Measurements from ENCODE around the gene IKZF2.

The IKZF2 gene

DNA sequence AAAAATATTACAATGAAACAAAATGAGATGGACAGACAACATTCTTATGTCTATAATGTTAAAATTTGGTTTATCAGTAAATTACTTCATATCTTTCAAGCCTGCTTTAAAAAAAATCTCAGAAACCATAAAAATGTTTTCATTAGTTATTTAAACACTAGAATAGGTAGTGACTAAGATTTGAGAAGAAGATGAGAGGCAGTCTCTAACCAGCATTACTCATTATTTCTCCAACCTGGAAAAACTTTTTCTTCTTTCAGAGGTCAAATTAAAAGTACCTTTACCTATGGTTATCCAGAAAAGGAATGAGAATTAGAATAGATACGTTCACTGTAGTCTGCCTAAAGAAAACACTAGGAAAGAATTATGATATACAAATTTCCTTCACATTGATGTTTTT, 50.3 kb downstream of the IKZF2 start:
- DNase-seq (ENCODE audit: low spot score), result no peak

DNA sequence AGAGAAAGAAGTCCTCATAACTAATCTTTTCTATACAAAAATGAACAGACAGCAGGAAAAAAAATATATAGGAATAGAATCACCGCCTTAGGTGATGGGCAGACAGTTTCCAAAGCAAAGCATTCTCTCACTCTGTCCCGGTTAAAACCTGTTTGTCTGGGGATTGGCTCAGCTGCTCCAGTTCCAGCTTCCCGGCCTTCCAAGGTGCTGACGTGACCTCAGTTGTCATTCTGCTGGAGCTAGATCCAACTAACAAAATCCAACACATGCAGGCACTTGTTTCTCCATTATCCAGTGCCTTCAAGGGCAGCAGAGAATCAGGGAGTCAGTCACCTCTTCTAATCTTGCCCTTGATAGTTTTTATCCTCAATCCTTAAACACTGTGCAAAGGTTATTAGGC, 52.8 kb downstream of the IKZF2 start:
- DNase-seq (ENCODE audit: low spot score), result no peak

DNA sequence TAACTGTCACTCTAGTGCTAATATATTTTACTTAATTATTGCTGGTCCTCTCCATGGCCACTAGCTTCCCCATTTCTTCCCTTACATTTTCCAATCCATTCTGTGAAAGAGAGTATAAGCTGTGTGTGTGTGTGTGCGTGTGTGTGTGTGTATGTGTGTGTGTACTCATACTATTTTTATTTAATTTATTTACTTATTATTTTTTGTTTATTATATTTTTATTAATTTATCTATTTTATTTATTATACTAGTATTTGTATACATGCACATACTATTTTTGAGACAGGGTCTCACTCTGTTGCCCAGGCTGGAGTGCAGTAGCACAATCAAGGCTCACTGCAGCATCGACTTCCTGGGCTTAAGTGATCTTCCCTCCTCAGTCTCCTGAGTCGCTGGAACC, 59.6 kb downstream of the IKZF2 start:
- no peak for DNase-seq (ENCODE audit: low spot score)

DNA sequence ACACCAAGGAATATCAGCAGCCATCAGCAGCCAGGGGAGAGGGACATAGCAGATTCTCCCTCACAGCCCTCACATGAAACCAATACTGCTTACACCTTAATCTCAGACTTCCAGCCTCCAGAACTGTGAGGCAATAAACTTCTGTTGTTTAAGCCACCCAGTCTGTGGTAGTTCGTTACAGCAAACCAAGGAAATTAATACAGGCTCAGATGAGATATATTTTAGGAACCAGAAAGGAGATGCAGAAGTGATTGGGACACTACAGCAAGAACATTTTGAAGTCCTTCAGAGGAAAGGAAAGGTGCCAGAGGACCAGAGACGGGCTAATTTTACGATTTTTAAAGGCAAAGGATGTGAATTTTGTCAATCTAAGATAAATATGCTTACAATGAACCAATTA, 60.6 kb downstream of the IKZF2 start:
- no peak for DNase-seq (ENCODE audit: low spot score)

DNA sequence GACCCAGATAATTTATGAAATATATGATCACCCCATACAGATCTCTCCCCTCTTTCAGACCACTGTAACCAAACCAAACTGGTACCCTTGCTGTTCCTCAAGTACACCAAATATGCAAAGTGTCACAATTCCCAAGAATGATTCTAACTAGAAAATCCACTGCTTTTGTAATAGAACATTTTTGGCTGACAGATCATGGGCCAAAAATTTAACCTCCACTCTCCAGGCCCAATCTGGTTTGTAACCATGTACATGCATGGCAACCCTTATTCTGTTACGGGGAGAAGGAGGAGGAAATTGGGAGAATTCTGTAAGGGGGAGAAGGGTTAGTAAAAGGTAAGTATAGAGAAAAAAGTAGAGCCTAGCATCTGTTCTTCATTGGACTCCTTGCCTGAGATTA, 62.0 kb downstream of the IKZF2 start:
- no peak for DNase-seq (ENCODE audit: low spot score)

DNA sequence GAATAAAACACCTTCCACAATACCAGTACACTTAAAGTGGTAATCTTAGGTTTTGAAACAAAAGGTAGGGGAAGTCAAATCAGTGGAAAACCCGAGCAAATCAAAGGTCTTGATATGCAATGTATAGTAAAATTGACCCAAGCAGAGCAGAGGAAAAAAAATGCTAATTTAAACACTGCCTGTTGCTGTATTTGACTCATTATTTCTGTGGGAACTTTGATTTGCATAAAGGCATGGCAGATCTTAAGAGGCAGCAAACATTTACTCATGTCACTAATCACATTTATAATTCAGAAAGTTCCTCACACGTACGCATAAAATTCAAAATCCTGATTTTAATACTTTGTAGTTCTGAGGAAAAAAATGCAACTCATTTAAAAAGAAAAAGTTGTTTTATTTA, 64.4 kb downstream of the IKZF2 start:
- no peak for DNase-seq (ENCODE audit: low spot score)

DNA sequence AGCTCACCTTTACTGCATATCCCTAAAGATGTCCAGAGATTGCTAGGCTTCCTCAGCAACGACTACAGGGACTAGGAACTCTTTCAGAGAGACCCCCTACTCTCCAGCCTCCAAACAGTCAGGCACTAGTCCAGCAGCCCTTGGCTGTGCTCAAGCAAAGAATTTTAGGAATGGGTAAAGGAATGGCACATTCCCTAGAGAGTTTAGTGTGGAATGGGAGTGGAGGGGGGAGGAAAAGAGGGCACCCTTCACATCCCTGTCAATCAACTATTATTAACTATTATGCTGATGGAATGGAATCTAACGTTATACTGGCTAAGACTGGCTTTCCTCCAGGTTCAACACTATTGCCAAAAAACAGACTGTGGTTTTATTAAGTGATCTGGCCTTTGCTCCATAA, 64.8 kb downstream of the IKZF2 start:
- no peak for DNase-seq (ENCODE audit: low spot score)

DNA sequence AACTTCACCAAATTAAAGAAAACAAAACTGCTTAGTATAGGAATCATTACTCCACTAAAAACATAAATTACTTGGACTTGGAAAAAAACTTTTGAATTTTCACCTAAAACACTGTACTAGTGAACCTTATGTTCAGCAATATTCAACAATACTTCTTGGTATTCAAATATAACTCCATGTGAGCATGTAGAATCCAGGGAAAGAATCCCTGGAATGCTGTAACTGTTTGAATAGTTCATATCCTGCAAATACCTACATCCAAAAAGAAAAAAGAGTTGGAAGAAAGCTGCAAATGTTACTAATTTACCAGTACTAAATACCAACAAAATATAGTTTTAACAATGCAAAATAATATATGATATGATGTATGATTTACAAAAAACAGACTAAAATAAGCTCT, 65.4 kb downstream of the IKZF2 start:
- DNase-seq (ENCODE audit: low spot score), result no peak

DNA sequence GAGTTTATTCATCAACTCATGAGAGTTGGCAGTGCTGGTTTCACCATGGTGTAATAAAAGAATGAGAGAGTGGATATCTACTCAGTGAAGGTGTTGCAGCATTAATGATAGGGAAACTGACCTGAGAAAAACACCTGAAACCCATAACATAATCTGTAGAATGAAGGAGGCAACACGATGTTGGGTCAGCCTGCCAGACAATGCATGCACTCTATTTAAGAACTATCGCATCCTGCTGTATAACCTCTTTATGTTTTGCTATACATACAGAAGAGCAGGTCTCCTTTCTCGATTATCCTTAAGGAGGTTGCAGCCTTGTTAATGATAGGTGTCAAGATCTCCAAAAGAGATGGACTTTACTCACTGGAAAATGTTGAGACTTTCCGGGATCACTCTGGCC, 65.9 kb downstream of the IKZF2 start:
- no peak for DNase-seq (ENCODE audit: low spot score)

DNA sequence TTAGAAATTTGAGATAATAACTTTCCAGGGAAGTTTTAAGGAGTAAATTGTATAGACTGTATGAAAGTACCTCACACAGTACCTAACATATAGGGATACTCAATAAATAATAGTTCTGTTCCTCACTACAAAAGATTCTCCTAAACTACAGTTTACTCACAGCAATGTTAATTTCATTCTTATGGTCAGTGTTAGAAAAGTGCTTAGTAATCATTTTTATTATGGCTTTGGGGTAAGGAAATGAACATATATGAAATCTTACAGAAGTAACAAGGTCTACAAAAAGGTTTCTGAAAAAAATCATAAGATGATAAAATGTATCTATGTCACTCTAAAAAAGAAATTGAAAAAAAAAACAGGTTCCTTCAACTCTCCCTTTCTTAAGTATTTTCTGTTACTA, 67.2 kb downstream of the IKZF2 start:
- no peak for DNase-seq (ENCODE audit: low spot score)

DNA sequence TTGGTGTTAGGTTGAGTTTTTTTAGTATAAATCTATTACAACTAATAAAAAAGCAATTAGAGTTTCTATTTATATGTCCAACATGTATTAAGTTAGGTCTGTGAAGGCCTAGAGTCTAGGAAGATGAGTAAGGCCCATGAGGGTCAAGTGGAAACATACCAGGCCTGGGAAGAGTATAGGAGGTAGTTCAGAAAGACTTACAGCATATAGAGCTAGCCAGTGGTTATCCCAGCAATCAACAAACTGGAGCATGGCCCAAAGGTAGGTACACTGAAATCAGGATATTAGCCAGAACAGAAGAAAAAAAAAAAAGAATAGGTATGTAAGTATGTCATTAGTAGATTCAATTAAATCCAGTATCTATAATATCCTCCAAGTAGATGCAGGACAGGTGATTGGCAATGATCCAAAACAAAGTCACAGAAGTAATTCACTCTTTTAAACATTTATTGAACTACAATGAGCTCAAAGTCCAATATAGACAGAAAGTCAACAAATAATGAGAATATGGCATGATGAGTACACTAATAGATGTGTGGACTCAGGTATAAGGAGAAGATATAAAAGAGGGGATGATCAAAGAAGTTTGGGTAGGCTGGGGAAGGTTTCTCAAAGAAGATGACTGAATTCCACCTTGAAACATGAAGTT, 70.3 kb downstream of the IKZF2 start:
- DNase-seq (ENCODE audit: low spot score), result no peak

DNA sequence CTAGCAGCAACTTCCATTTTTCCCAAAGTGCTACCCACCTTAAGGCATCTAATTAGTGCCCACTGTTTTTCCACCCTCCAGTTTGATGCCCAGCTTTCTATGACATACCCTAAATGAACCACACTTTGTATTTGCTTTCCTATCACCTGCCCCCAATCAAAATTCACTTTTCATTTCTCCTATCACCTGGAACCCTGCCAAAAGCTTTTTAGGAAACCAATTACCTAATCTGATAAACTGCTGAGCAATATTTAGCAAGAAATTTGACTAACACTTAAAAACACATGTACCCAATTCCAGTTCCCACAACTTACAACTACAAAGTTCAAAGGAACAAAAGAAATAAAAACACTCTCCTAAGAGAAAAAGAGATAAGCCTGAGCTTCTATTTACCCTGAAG, 71.7 kb downstream of the IKZF2 start:
- DNase-seq (ENCODE audit: low spot score), result no peak

DNA sequence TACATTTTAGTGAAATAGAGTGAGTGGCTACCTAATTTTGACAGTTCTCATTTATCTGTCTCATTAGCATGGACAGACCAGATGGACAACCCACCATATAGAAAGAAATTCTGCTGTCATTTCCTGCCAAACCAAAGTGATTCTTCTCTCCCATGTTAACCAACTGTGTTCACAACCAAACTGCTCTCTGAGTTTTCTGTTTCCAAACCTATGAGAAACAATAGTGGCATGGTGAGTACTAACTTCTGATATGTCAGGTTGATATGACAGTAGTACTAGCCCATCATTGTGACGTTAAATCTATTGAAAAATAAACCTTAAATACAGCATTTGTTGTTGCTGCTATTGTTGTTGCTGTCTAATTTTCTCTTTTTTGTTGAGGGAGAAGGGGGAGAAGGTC, 72.7 kb downstream of the IKZF2 start:
- no peak for DNase-seq (ENCODE audit: low spot score)

DNA sequence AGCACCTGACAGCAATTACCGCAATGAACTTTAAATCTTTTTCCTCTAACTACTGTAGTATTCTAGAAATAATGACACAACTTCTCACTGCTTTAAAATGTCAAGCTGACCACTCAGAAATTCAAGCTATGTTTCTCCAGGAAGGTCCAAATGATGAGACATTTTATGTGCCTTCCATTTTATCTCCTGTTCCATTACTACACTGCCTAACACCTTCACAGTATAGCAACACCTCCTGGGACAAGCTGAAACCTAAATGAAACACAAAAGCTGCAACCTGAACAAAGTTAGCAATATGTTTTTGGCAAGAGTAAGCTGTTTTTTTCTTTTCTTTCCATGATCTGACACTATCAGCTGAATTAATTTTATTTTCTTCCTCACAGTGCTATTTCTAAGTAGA, 81.9 kb downstream of the IKZF2 start:
- DNase-seq (ENCODE audit: low spot score), result no peak

DNA sequence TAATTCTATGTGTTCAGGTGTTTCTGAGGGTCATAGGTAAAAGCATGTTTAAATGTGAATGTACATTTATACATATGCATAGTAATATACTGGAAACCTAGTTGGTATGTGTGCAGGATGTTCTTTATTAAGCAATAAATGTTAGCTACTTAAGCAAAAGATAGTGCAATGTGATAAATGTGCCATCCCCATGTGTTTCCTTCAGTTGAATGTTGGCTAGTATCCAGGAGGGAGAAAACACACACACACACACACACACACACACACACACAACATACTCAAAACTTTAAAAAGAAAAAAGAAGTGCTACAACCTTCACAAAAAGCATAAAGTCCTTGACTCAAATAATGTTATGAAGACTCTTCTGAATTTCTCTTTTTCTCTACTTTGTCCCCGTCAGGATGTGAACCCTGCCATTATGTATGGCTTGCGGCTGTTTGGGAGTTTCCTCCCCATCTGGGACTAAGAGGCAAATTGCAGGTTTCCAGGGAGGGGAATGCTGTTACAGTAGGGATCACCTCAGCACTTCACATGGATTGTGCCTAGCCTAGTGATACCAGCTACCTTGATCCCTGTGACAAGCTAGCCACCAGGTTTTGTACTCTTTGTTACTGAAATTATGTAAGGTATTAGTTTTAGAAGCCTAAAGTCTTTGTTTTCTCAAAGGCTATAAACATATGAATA, 82.6 kb downstream of the IKZF2 start:
- DNase-seq (ENCODE audit: low spot score), result no peak

DNA sequence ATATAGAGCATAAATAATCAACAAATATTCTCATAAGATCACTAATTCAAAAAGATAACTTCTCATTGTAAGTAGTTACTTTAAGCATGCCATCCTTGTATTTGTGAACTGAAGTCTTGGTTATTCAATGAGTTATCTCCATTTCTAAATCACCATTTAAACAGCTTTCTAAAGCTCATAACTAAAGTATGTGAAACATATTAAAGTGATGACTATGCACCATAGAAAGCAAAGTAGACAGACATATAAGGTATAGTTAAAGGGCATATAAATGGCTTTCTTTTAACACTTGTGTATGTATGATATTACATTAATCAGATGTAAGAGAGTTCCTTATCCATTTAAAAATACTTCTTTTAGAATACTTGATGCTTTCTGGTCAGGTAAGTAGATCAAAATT, 83.5 kb downstream of the IKZF2 start:
- DNase-seq (ENCODE audit: low spot score), result no peak

DNA sequence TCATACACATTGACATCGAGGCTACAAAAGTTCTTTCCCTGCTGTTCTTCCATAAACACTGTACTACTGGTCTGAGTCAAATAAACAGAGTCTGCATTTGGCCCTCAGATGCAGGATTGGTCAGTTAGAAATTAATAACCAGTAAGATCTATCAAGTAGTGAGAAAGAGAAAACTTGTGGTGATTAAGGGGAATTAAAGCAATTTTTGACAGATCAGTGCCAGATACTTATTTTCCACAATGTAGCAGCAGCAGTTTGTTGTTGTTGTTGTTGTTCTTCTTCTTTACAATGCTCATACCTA, 85.0 kb downstream of the IKZF2 start:
- DNase-seq (ENCODE audit: low spot score), result no peak

DNA sequence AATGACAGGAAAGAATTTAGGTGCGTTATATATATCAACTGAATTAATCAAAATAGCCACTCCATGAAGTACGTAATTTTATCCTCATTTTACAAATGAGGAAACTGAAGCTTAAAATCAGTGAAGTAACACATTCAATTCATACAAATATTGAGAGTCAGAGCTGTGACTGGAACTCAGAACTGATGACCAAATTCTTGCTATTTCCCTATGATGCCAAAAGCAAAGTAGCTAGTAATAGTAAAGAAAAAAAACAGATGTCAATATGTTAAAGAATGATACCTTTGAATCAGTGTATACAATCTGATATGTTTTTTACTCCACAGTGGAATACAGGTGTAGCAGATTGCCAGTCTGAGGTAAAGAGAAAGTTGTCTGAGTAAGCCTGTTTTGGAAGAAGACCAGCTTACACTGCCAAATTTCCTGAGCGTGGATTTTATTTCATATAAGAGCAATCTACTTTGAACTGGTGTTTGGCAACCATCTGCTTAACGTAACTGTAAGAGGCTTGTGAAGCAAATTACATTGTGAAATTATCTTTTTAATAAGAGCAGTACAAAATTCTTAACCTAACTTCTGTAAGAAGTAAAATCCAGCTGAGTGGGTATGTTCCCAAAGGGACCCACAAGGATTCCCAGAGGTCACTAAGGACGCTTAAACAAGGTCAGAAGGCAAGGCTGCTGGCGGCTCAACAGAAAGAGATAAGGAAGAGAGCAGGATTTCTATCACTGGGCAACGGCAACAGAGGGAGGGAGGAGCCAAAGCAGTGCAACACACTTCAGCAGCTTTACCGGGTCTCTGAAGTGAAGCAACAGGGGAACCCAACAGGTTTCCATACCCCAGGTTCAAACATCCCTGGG, 85.6 kb downstream of the IKZF2 start:
- DNase-seq (ENCODE audit: low spot score), result no peak

DNA sequence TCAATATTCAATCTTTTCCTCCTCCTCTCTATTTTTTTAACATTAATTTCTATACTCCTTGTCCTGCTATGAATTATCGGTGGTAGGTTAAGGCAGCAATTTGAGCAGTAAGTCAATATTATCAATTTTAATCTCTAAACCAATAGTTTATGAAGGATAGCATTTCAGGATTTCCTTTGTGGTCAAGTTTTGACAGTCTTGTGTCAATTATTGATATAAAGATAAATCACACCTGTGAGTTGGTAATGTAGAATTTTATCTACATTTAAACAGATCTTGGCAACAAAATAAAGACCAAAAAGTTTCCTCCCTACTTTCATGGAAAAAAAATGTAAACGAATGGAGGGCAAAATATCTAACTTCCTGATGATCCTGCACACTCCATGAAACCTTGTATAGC, 87.3 kb downstream of the IKZF2 start:
- no peak for DNase-seq (ENCODE audit: low spot score)

DNA sequence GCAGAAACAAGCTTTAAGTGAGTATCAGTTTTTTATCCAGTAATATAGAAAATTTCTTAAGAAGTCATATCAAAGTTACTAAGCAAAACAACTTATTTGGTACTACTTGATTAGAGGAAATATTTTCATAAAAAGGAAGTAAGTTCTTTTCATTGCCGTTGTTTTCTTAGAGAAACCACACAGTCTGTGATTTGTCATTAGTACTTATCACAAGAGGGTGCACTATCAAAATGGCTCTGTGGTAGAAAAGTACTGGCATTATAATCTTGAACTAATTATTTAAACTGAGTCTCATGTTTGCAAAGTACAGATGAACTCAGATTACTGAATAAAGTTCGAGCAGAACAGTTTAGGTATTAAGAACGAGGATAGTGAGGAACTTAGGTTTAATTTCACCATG, 93.4 kb downstream of the IKZF2 start:
- DNase-seq (ENCODE audit: low spot score), result no peak

DNA sequence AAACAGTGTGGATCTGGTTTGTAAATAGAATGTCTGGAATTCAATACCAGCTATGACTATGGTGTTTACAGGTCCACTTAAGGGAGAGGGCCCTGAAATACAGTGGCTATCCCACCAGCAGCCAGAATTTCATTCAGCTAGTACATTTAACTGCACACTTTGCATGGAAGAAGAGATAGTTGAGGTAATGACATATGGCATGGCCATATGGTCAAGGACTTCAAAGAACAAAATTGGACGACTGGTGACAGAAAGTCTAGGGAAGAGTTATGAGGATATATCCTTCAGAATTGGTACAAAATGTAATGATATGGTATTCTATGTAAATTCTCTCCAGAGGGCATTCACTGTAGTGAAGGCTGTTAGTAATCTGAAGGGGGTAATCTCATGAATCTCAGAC, 105.0 kb downstream of the IKZF2 start:
- no peak for DNase-seq (ENCODE audit: low spot score)

DNA sequence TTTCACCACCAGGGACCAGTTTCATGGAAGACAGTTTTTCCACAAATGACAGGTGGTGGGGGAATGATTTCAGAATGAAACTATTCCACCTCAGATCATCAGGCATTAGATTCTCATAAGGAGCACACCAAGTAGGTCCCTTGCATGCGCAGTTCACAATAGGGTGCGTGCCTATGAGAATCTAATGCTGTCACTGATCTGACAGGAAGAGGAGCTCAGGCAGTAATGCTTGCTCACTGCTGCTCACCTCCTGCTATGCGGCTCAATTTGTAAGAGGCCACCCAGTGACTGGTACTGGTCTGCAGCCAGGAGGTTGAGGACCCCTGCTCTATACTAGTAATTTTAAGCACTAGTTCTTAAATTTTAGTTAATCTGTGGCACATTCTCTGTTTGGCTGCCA, 107.8 kb downstream of the IKZF2 start:
- DNase-seq (ENCODE audit: low spot score), result no peak

DNA sequence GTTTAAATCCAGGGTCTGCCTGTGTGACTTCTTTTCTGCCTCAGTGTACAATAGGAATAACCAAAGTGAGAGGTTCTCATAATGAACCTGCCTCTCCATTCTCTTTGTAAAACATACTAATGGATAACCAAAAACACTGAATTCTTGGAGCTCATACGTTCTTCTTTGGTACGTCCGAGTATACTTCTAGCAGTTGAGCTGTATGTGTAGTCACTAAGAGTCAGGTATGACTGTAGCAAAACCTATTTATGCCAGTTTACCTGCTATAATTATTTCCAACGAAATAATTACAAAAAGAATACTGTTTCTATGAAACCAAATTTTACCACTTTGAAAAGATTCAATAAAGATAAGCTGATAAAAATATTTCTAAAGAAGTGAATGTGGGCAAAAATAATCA, 109.2 kb downstream of the IKZF2 start:
- no peak for DNase-seq (ENCODE audit: low spot score)

DNA sequence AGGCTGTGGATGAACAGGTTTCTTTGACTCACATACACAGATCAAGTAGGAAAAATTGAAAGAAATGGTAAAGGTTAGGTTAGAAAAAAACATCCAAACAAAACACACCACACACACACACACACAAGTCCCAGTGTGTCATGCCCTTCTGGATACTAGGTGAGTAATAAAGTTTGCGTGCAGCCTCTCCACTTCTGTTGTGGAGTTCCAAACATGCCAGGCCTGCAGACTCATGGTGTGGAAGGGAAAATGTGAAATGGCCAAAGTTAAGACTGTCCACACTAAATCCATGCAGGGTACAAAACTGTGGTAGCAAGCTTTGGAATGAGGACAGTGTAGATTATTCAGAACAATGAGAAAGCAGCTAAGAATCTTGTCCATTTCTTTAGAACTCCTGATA, 114.6 kb downstream of the IKZF2 start:
- peak; percentile 1 for DNase-seq (ENCODE audit: low spot score)
